Measurements from ENCODE around the gene HOOK1.
"Not testable (repeated sequence)": the region's sequence is repeated elsewhere in the genome, so short reads cannot be mapped to it uniquely, and the experiment has no call there.

The HOOK1 gene

DNA sequence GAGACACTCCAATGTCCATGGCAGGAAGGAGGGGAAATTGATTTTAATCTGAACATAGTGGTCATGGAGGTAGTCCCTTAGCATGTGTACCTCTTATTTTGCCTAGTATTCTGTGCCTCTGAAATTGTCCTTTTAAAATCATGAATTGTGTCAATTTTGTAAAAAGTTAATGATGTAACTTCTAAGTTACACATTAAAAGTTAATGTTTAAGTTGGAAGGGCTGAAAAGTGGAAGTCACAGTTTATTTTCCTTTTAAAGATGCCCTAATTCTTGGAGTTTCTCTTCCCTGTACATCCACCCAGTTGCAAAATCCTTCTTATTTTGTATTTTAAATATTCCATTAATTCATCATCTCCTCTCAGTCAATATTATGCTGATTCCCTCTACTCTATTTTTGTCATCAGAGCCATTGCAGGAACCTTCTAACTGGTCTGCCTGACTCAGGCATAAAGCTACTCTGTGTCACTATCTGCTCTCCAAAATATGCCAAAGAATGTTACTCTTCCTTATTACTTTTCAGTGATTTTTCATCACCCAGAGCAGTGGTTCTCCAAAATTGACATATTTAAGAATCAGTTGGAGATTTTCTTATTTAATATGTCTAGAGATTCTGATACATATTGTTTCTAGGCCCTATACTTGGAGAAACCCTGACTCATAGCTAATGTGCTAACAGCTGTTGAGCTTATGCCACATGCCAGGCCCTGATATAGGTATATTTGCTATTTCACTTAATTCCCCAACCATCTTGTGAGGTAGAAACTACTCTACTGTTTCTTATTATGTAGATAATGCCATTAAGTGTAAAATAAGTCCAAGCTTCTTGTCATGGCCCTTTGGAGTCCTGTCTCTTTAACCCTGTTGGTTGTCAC lies 5.1 kb downstream of the HOOK1 start:
- TF ChIP-seq CTCF (conservative IDR thresholded peaks at IDR 0.05) (no peak), ZFX (IDR thresholded peaks at IDR 0.05) (no peak)
- no peak overlapping the region for H3K27ac ChIP-seq

- H3K27ac ChIP-seq = no peak overlapping the region
- TF ChIP-seq CTCF (conservative IDR thresholded peaks at IDR 0.05) (no peak), ZFX (IDR thresholded peaks at IDR 0.05) (no peak)
These were observed 12.4 kb downstream of the HOOK1 start for GRCh38 chr1:59827055-59827643.

GRCh38 chr1:59828160-59828559 lies 13.4 kb downstream of the HOOK1 start:
- TF ChIP-seq ZFX (IDR thresholded peaks at IDR 0.05) (no peak), CTCF (conservative IDR thresholded peaks at IDR 0.05) (no peak)
- no peak overlapping the region for H3K27ac ChIP-seq

GRCh38 chr1:59831529-59831928 lies 16.8 kb downstream of the HOOK1 start:
- no peak for TF ChIP-seq ZFX (IDR thresholded peaks at IDR 0.05)
- no peak for TF ChIP-seq CTCF (conservative IDR thresholded peaks at IDR 0.05)
- H3K27ac ChIP-seq = no peak overlapping the region

DNA sequence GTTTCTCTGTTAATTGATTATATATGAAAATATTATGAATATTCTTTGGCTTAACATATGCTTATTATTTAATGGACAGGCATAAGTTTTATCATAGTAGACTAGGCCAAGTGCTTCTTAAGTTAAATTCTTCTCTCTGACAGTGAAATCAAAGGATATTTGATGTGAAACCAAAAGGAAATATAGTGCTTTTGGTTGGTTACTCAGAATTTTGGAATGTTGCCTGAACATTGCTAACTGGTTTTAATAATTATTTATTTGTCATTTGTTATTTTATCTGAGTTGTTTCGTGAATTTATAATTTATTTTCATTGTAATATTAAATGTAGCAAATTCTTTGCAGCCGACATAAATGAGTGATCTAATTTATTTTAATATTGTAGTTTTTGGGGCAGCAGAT lies 18.3 kb downstream of the HOOK1 start:
- no peak for TF ChIP-seq CTCF (conservative IDR thresholded peaks at IDR 0.05)
- no peak for TF ChIP-seq ZFX (IDR thresholded peaks at IDR 0.05)
- H3K27ac ChIP-seq = no peak overlapping the region

DNA sequence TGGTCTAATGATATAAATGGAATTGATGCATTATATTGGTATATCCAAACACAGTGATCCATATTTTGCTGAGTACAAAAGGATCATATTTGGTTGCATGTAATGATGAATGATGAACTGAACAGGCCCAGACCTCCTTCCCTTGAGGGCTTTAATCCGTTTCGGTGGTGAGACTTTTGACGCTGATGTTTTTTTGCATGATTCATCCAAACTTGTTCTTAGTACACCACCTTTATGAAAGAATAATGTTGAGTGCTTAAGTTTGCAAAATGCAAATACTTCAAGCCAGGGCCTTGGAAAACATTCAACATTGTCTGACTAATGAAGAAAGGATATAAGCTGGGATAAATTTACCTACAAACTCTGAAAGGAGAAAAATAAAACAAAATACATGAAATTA lies 19.2 kb downstream of the HOOK1 start:
- TF ChIP-seq CTCF (conservative IDR thresholded peaks at IDR 0.05) (no peak), ZFX (IDR thresholded peaks at IDR 0.05) (no peak)
- H3K27ac ChIP-seq = no peak overlapping the region

- not testable (repeated sequence) for H3K27ac ChIP-seq
These were observed 23.1 kb downstream of the HOOK1 start for GRCh38 chr1:59837857-59838256.

Measured in C4-2B (cell line).